HFFc6 (cell line): ENCODE results near the gene DLG2. TPM values are rescaled to one million over a fixed set of nuclear protein-coding genes. Genes with fewer than 3 reads are reported as not detected.

Experiments
- DNase-seq: peaks from one replicate; pipeline ENCODE4 v3.0.0-alpha.2; 2018
- H3K27ac Mint-ChIP-seq: 2 replicates; pipeline ENCODE4 v1.8.0; 2020; ENCODE audit warnings: mild to moderate bottlenecking, mixed read lengths
- H3K27me3 Mint-ChIP-seq: 2 replicates; pipeline ENCODE4 v1.8.0; 2021; ENCODE audit warnings: mild to moderate bottlenecking, moderate library complexity, mixed read lengths; ENCODE audit not compliant: insufficient read depth
- H3K36me3 Mint-ChIP-seq: 2 replicates; pipeline ENCODE4 v1.8.0; 2021; ENCODE audit warnings: low read depth, mixed read lengths
- H3K4me1 Mint-ChIP-seq: 2 replicates; pipeline ENCODE4 v1.8.0; 2020; ENCODE audit warnings: low read depth, mixed read lengths
- H3K4me3 Mint-ChIP-seq: 2 replicates; pipeline ENCODE4 v1.8.0; 2020; ENCODE audit warnings: mild to moderate bottlenecking, moderate library complexity, mixed read lengths
- H3K9me3 Mint-ChIP-seq: 2 replicates; pipeline ENCODE4 v1.8.0; 2020; ENCODE audit warnings: mild to moderate bottlenecking, mixed read lengths
- total RNA-seq, 6 experiments: library from RNA; stranded (reverse); fragmentation: NEBNext Ultra II Directional; extraction: Animal tissue kit (Norgen Biotek cat#: 25700); gene quantifications; 2 replicates in 1 of 6; 3 replicates in 5 of 6; pipeline ENCODE4 v1.2.3, GENCODE V29; 2021
- TF ChIP-seq, protein P1 (sequence below): fragments of 200-600 bp; sonication (generic); IDR thresholded peaks from 2 replicates; pipeline ENCODE4 v1.5.0; 2021; ENCODE audit warnings: antibody characterized with exemption, mild to moderate bottlenecking

DLG2 gene
- total RNA-seq, 6 experiments from 2014 or later = 0.39 to 1.00 (median 0.80) TPM; not detected in 1

DNA sequence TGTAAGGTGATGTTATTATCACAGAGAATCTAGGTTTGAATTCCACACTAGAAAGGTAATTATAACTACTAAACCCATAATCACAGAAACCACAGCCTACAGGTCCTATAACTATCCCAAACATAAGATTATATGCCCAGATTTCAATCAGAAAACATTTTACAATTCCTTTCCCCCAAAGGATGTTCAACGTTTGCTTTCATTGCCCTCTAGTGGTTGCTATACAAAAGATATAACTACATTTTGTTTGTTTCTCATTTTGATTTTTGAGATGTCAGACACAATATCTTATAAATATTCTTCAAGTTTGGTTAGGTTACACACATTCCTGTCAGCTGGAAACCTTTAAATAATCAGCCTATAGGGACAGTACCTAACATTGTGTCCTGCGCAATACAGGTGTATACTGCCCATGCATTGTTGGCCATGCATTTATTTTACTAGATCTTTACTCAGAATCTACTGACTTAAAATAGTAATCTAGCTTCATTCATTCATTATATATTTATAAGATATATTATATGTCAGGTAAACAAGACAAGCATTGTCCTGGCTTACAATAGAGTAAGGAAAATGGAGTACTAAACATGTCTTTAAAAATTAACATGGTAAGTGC is 1810.5 kb downstream of the DLG2 start:
- H3K36me3 Mint-ChIP-seq = no peaks in the 10 kb centered on the region
- H3K4me3 Mint-ChIP-seq = no peak overlapping the region
- H3K27me3 Mint-ChIP-seq = peaks cover 3% of the 10 kb centered on the region; the same call in 1 of the 2 replicates
- TF ChIP-seq, protein P1, sequence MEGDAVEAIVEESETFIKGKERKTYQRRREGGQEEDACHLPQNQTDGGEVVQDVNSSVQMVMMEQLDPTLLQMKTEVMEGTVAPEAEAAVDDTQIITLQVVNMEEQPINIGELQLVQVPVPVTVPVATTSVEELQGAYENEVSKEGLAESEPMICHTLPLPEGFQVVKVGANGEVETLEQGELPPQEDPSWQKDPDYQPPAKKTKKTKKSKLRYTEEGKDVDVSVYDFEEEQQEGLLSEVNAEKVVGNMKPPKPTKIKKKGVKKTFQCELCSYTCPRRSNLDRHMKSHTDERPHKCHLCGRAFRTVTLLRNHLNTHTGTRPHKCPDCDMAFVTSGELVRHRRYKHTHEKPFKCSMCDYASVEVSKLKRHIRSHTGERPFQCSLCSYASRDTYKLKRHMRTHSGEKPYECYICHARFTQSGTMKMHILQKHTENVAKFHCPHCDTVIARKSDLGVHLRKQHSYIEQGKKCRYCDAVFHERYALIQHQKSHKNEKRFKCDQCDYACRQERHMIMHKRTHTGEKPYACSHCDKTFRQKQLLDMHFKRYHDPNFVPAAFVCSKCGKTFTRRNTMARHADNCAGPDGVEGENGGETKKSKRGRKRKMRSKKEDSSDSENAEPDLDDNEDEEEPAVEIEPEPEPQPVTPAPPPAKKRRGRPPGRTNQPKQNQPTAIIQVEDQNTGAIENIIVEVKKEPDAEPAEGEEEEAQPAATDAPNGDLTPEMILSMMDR = peak; percentile 89
- peaks cover 27% of the 10 kb centered on the region for H3K4me1 Mint-ChIP-seq
- DNase-seq = peak; percentile 31
- H3K9me3 Mint-ChIP-seq = no peaks in the 10 kb centered on the region
- no peak overlapping the region for H3K27ac Mint-ChIP-seq

DNA sequence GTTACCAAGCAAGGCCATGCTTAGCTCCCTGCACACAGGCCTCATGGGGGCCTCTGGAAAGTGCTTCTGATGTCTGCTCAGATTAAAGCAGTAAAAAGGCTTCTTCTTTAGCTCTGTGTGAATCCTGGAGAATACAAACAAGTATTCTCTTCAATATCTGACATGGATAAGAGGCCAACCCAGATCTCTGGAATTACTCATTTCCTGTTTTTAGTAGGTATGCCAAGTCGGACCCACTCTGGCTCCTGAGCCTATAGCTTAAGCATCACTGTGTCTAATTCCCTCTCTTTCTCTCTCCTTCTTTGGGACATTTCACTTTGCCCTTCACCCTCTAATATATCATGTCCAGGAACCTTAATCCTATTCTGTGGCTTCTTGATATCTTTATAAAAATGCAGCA is 1811.4 kb downstream of the DLG2 start:
- Mint-ChIP-seq H3K4me1 (peaks cover 27% of the 10 kb centered on the region), H3K27ac (no peak overlapping the region), H3K9me3 (no peaks in the 10 kb centered on the region), H3K27me3 (peaks cover 3% of the 10 kb centered on the region; the same call in 1 of the 2 replicates), H3K4me3 (no peak overlapping the region), H3K36me3 (no peaks in the 10 kb centered on the region)
- no peak for DNase-seq
- TF ChIP-seq, protein P1 = no peak

DNA sequence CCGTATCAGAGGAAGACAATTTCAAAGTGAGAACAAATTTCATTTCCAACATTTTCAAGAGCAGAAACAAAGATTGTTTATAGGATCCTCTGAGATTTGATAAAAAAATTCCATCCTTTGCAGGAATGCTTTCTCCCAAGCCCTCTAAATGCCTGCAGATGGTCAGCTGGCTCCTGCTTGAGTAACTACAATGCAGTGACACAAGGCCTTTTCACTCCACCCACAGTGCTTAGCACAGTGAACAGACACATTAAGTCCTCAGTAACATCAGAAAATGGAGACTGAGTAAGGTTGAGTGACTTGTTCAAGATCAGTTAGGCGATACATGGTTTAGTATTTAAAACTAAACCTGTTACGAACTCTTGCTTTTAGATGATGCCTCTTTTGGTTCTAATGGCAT is 1813.8 kb downstream of the DLG2 start:
- no peak for DNase-seq
- no peaks in the 10 kb centered on the region for H3K9me3 Mint-ChIP-seq
- peaks cover 21% of the 10 kb centered on the region for H3K4me1 Mint-ChIP-seq
- H3K27me3 Mint-ChIP-seq = peaks cover 4% of the 10 kb centered on the region; the same call in 1 of the 2 replicates
- H3K36me3 Mint-ChIP-seq = no peaks in the 10 kb centered on the region
- TF ChIP-seq, protein P1 = no peak
- no peak overlapping the region for H3K4me3 Mint-ChIP-seq
- no peak overlapping the region for H3K27ac Mint-ChIP-seq

DNA sequence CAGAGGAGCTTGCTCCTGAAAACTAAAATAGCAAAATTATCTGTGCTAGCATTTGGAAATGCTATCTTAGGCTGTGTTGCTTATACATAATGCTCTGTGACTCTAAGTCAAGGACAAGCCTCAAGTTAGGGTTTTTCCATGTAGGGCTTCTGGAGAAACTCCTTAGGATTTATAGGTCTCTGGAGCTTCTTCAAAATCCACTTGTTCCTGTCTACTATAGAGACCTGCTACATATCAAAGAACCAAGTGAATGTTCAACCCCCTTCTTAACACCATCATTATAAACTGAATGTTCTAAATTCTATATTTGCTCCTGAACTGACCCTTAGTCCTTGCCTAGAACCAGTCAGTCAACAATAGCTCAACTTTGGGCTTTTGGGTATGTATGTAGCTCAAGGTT is 1817.9 kb downstream of the DLG2 start:
- Mint-ChIP-seq H3K4me1 (no peaks in the 10 kb centered on the region), H3K27me3 (peaks cover 9% of the 10 kb centered on the region), H3K36me3 (no peaks in the 10 kb centered on the region), H3K9me3 (no peaks in the 10 kb centered on the region), H3K27ac (no peak overlapping the region), H3K4me3 (no peak overlapping the region)
- DNase-seq = no peak
- TF ChIP-seq, protein P1 = no peak

DNA sequence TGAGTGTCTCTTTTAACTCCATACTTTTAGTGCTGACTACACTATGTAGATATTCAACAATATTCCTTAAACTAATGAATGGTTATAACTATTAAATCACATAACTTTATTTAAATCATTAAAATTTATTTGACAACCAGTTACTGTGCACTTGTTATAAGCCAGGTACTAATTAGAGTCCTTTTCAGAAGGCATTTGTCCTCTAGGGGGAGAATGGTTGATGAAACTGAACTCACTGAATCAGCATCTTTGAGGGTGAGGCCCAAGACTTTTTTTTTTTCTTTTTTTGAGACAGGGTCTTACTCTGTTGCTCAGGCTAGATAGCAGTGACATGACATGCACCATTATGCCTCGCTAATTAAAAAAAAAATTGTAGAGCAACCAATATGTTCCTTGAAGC is 1825.3 kb downstream of the DLG2 start:
- TF ChIP-seq, protein P1 = peak; percentile 56
- peaks cover 4% of the 10 kb centered on the region; the same call in 1 of the 2 replicates for H3K27me3 Mint-ChIP-seq
- no peaks in the 10 kb centered on the region for H3K9me3 Mint-ChIP-seq
- no peaks in the 10 kb centered on the region for H3K4me1 Mint-ChIP-seq
- H3K4me3 Mint-ChIP-seq = no peak overlapping the region
- no peak overlapping the region for H3K27ac Mint-ChIP-seq
- no peak for DNase-seq
- H3K36me3 Mint-ChIP-seq = no peaks in the 10 kb centered on the region
